Lung microvascular endothelial cell (primary cell): ENCODE data around the gene TTBK1. TPM values are rescaled to one million over a fixed set of nuclear protein-coding genes. Genes with fewer than 3 reads are reported as not detected.

Source experiments
- DNase-seq, 2 donors: peaks; one replicate each; pipeline versions ENCODE4 v3.0.0 to v3.0.0-alpha.2; 2010; ENCODE audit warnings: low read depth in 2 of 2
- total RNA-seq: library from RNA; depleted of rRNA; stranded (reverse); fragments of >200 nt; gene quantifications from 2 replicates; pipeline ENCODE4 v1.2.1, GENCODE V29; 2014

TTBK1 gene
- total RNA-seq: under 0.01 TPM in 1 of 2 replicates, not detected in the other

GRCh38 chr6:43242908-43243663 is at the start of gene TTBK1:
TSS of gene TTBK1 (plus strand) at chr6:43243481. CDS start at chr6:43246661, 3,180 bp downstream.
- no peak for DNase-seq

GRCh38 chr6:43193929-43194328 is 49.4 kb upstream of the TTBK1 start:
- no peak for DNase-seq

GRCh38 chr6:43196337-43196736 is 46.9 kb upstream of the TTBK1 start:
- no peak for DNase-seq

GRCh38 chr6:43199912-43200311 is 43.4 kb upstream of the TTBK1 start:
- no peak for DNase-seq

GRCh38 chr6:43200541-43200940 is 42.7 kb upstream of the TTBK1 start:
- no peak for DNase-seq

GRCh38 chr6:43202451-43202850 is 40.8 kb upstream of the TTBK1 start:
- DNase-seq: no peak

GRCh38 chr6:43203029-43203717 is 40.1 kb upstream of the TTBK1 start:
- no peak for DNase-seq

GRCh38 chr6:43203718-43204095 is 39.6 kb upstream of the TTBK1 start:
- no peak for DNase-seq

GRCh38 chr6:43204271-43205105 is 38.8 kb upstream of the TTBK1 start:
- DNase-seq: no peak

- DNase-seq: no peak
Observed at GRCh38 chr6:43205849-43206248, 37.4 kb upstream of the TTBK1 start.

GRCh38 chr6:43207286-43207685 is 36.0 kb upstream of the TTBK1 start:
- no peak for DNase-seq

- DNase-seq: peak in 1 of 2 donors; percentile 48
Observed at GRCh38 chr6:43211955-43212354, 31.3 kb upstream of the TTBK1 start.

- no peak for DNase-seq
Observed at GRCh38 chr6:43213431-43213830, 29.9 kb upstream of the TTBK1 start.

GRCh38 chr6:43215066-43215465 is 28.2 kb upstream of the TTBK1 start:
- DNase-seq: no peak

GRCh38 chr6:43216200-43216599 is 27.1 kb upstream of the TTBK1 start:
- no peak for DNase-seq

- DNase-seq: no peak
Observed at GRCh38 chr6:43217351-43217750, 25.9 kb upstream of the TTBK1 start.

- no peak for DNase-seq
Observed at GRCh38 chr6:43219119-43219518, 24.2 kb upstream of the TTBK1 start.

- DNase-seq: no peak
Observed at GRCh38 chr6:43219814-43220213, 23.5 kb upstream of the TTBK1 start.

- no peak for DNase-seq
Observed at GRCh38 chr6:43220439-43220951, 22.8 kb upstream of the TTBK1 start.

GRCh38 chr6:43221046-43221972 is 22.0 kb upstream of the TTBK1 start:
- no peak for DNase-seq
